Dendritic cell treated with granulocyte-macrophage colony-stimulating factor and Interleukin-4, amounts not matched to agents 40 ng/mL and 50 ng/mL, for 4 days (primary cell): ENCODE measurements around the gene CD164L2.

ENCODE experiments used
- H3K27ac Mint-ChIP-seq: one replicate; pipeline ENCODE4 v1.8.0; 2022; ENCODE audit warnings: mild to moderate bottlenecking, mixed read lengths
- H3K27me3 Mint-ChIP-seq: one replicate; pipeline ENCODE4 v1.8.0; 2022; ENCODE audit warnings: mild to moderate bottlenecking, mixed read lengths
- H3K36me3 Mint-ChIP-seq: one replicate; pipeline ENCODE4 v1.8.0; 2022; ENCODE audit warnings: low read depth, mixed read lengths
- H3K4me1 Mint-ChIP-seq: one replicate; pipeline ENCODE4 v1.8.0; 2022; ENCODE audit warnings: low read depth, mixed read lengths
- H3K4me3 Mint-ChIP-seq: one replicate; pipeline ENCODE4 v1.8.0; 2022; ENCODE audit warnings: mild to moderate bottlenecking, moderate library complexity, mixed read lengths
- H3K9me3 Mint-ChIP-seq: one replicate; pipeline ENCODE4 v1.8.0; 2022; ENCODE audit warnings: mixed read lengths
- intact Hi-C: fragments of 100-400 bp; cut with micrococcal nuclease; formaldehyde crosslinking; loops from one replicate; pipeline ENCODE4 v1.15.0; 2022

The CD164L2 gene

GRCh38 chr1:27400082-27400962, 17.2 kb upstream of the CD164L2 start:
- Mint-ChIP-seq H3K4me3 (no peak overlapping the region), H3K27me3 (peaks cover 2% of the 10 kb centered on the region), H3K4me1 (peaks cover 43% of the 10 kb centered on the region), H3K27ac (no peak overlapping the region), H3K36me3 (peaks cover 16% of the 10 kb centered on the region), H3K9me3 (no peaks in the 10 kb centered on the region)
- intact Hi-C loops: loop anchor here (10.0 kb wide), 1 partner anchor 264 kb away; no protein-coding TSS in a partner anchor

- no peak overlapping the region for H3K27ac Mint-ChIP-seq
- no peaks in the 10 kb centered on the region for H3K9me3 Mint-ChIP-seq
- peaks cover 2% of the 10 kb centered on the region for H3K27me3 Mint-ChIP-seq
- no peak overlapping the region for H3K4me3 Mint-ChIP-seq
- peaks cover 37% of the 10 kb centered on the region for H3K4me1 Mint-ChIP-seq
- intact Hi-C loops: loop anchor here (10.0 kb wide), 1 partner anchor 265 kb away; no protein-coding TSS in a partner anchor
- H3K36me3 Mint-ChIP-seq: peaks cover 10% of the 10 kb centered on the region
These were observed 16.3 kb upstream of the CD164L2 start for GRCh38 chr1:27399251-27400025.

- Mint-ChIP-seq H3K4me3 (no peak overlapping the region), H3K4me1 (peaks cover 30% of the 10 kb centered on the region), H3K9me3 (no peaks in the 10 kb centered on the region), H3K27ac (no peak overlapping the region), H3K36me3 (peaks cover 2% of the 10 kb centered on the region), H3K27me3 (peaks cover 2% of the 10 kb centered on the region)
- intact Hi-C loops: no loop called here
These were observed 15.4 kb upstream of the CD164L2 start for GRCh38 chr1:27398405-27399149.

DNA sequence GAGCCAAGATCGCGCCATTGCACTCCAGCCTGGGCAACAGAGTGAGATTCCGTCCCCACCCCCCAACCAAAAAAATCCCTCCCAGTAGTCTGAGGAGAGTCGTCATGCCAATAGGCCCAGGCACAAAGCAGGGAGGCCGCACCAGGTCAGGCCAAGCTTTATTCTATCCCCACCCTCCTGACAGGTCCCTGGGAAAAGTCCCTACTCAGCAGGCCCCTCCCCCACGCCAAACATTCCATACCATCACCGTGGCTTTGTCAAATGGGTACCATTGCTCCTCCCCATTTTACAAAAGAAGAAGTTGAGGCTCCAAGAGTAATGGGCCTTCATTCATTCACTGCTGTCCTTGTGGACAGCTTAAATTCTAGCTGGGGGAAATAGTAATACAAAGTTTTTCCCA, 14.6 kb upstream of the CD164L2 start:
- peaks cover 9% of the 10 kb centered on the region for H3K27me3 Mint-ChIP-seq
- H3K36me3 Mint-ChIP-seq: no peaks in the 10 kb centered on the region
- intact Hi-C loops: no loop called here
- H3K4me1 Mint-ChIP-seq: peaks cover 22% of the 10 kb centered on the region
- H3K27ac Mint-ChIP-seq: no peak overlapping the region
- no peak overlapping the region for H3K4me3 Mint-ChIP-seq
- H3K9me3 Mint-ChIP-seq: no peaks in the 10 kb centered on the region

- H3K4me1 Mint-ChIP-seq: peaks cover 19% of the 10 kb centered on the region
- H3K27me3 Mint-ChIP-seq: peaks cover 13% of the 10 kb centered on the region
- no peak overlapping the region for H3K27ac Mint-ChIP-seq
- no peaks in the 10 kb centered on the region for H3K36me3 Mint-ChIP-seq
- no peak overlapping the region for H3K4me3 Mint-ChIP-seq
- intact Hi-C loops: no loop called here
- H3K9me3 Mint-ChIP-seq: no peaks in the 10 kb centered on the region
These were observed 14.0 kb upstream of the CD164L2 start for GRCh38 chr1:27397110-27397509.

DNA sequence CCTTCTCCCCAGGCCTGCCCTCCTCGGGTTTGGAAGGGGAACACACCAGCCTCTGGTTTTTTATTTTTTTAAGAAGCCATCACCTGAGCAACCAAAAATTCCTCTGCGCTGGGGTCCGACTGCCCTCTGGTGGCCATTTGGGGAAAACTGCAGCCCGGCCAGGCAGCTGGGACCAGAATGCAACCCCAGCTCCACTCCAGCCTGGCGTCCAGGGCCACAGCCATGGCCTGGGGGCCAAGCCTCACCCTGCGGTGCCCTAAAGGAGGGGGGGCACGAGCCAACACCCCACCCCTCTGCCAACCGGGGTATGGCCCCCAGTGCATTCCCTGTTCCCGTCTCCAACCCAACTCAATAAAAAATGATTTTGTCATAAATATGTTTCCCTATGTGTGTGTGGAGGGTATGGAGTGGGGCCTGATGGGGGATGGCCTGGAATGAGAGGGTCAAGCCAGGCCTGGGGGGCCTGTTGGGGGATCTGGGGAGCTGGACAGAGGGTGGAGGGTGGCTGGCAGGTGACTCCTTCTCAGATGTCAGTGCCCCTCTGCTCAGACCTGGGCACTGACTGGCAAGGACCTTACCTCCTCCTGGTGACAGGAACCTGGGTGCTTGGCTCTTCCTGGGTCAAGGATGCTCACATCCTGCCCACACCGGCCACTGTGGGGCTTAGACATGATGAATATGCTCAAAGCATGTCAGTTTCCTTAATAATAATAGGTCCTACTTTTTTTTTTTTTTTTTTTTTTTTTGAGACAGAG, 12.5 kb upstream of the CD164L2 start:
- Mint-ChIP-seq H3K4me3 (no peak overlapping the region), H3K36me3 (no peaks in the 10 kb centered on the region), H3K27me3 (peaks cover 26% of the 10 kb centered on the region), H3K9me3 (no peaks in the 10 kb centered on the region), H3K4me1 (peaks cover 30% of the 10 kb centered on the region), H3K27ac (no peak overlapping the region)
- intact Hi-C loops: loop anchor here (1.0 kb wide), 1 partner anchor 94 kb away; no protein-coding TSS in a partner anchor

- Mint-ChIP-seq H3K36me3 (no peaks in the 10 kb centered on the region), H3K4me3 (no peak overlapping the region), H3K9me3 (no peaks in the 10 kb centered on the region), H3K27me3 (peaks cover 29% of the 10 kb centered on the region), H3K4me1 (peaks cover 25% of the 10 kb centered on the region), H3K27ac (no peak overlapping the region)
- intact Hi-C loops: loop anchor here (1.0 kb wide), 1 partner anchor 94 kb away; no protein-coding TSS in a partner anchor
These were observed 11.8 kb upstream of the CD164L2 start for GRCh38 chr1:27394925-27395324.

- Mint-ChIP-seq H3K36me3 (no peaks in the 10 kb centered on the region), H3K4me1 (peaks cover 25% of the 10 kb centered on the region), H3K9me3 (no peaks in the 10 kb centered on the region), H3K27ac (no peak overlapping the region), H3K4me3 (no peak overlapping the region), H3K27me3 (peaks cover 35% of the 10 kb centered on the region)
- intact Hi-C loops: no loop called here
These were observed 11.1 kb upstream of the CD164L2 start for GRCh38 chr1:27394282-27394658.

DNA sequence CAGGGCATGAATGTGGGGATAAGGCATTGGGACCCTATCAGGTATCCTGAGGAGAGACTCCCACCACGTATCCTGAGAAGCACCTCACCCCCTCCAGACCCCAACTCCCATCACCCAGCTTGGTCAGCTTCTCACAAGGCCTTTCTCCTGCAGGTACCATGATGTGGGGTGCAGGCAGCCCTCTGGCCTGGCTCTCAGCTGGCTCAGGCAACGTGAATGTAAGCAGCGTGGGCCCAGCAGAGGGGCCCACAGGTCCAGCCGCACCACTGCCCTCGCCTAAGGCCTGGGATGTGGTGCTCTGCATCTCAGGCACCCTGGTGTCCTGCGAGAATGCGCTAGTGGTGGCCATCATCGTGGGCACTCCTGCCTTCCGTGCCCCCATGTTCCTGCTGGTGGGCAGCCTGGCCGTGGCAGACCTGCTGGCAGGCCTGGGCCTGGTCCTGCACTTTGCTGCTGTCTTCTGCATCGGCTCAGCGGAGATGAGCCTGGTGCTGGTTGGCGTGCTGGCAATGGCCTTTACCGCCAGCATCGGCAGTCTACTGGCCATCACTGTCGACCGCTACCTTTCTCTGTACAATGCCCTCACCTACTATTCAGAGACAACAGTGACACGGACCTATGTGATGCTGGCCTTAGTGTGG, 10.6 kb upstream of the CD164L2 start:
- no peak overlapping the region for H3K4me3 Mint-ChIP-seq
- H3K4me1 Mint-ChIP-seq: peaks cover 25% of the 10 kb centered on the region
- peaks cover 35% of the 10 kb centered on the region for H3K27me3 Mint-ChIP-seq
- intact Hi-C loops: no loop called here
- no peak overlapping the region for H3K27ac Mint-ChIP-seq
- H3K36me3 Mint-ChIP-seq: no peaks in the 10 kb centered on the region
- H3K9me3 Mint-ChIP-seq: no peaks in the 10 kb centered on the region

DNA sequence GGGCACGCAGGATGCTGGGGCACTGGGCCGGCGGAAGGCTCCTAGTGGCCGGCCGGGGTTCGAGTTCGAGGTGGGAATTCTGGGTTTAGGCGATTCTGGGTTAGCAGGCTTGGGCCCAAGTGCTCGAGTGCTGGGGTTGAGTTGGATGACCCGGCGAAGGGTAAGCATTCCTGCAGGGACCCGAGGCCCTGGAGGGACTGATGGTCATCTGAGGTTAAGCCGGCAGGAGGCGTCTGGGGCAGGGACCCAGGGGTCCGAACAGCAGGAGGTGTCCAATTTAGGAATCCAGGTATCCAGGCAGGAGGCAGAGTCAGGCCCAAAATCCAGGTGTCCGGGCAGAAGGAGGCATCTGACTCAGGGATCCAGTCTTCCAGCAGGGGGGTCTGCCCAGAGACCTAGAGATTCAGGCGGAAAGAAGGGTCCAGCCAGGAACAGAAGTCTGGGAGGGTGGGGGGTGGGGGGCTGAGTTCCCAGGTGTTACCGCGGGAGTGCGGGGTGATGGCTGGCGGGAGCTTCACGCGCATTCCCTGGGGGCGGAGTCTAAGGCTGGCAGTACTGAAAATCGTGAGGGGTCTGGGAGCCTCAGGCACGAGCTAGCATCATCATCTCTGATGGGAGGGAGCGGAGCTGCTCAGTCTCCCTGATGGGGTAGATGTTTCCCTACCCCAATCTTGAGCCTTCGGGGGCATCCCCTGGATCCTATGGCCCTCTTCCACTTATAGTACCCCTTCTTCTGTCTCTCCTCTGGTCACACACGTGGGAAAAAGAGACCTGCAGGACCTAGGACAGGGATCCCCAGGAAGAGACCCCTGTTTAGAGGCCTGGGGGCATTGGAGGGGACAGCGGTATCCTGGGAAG, 9.9 kb upstream of the CD164L2 start:
- Mint-ChIP-seq H3K27ac (peak overlapping the region; percentile 74), H3K36me3 (no peaks in the 10 kb centered on the region), H3K27me3 (peaks cover 38% of the 10 kb centered on the region), H3K9me3 (no peaks in the 10 kb centered on the region), H3K4me1 (peaks cover 25% of the 10 kb centered on the region), H3K4me3 (peak overlapping the region; percentile 76)
- intact Hi-C loops: loop anchor here (1.0 kb wide), 2 partner anchors 36 to 93 kb away; no protein-coding TSS in a partner anchor

DNA sequence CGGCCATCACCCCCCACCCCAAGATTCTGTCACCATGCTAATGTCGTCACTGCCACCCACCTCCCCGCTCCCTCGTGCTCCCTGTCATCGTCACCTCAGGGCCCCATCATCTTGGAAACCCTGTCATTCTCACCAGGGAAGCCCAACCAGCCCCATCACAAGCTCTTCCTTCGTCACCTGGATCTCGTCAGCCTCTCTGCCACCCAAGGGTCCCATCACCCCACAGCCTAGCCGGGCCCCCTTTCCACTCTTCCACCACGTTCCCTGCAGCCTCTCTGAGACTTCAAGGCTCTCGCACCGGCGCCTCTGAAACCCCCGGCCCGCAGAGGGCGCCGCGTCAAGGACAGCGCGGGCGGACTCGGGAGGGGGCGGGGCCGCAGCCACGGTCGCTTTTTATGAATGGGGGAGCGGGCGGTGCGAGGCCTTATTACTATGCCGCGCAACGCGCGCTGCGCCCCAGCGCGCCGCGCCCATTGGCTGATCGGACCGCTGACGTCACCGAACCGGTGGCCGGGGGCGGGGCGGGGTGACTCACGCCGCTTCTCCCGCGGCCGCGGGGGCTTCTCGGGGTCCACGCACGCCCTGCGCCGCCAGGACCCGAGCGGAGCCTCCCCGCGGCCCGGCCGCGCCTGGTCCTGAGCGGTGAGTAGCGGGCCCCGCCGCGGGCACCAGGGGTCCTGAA, 9.1 kb upstream of the CD164L2 start, which contains the start of gene GPR3:
GPR3 (plus strand) TSS at position 527 of the 682 bp plus-strand sequence. CDS start 1,177 bp downstream, outside the sequence.
- H3K27me3 Mint-ChIP-seq: peaks cover 38% of the 10 kb centered on the region
- no peaks in the 10 kb centered on the region for H3K9me3 Mint-ChIP-seq
- H3K27ac Mint-ChIP-seq: peak within 1 kb of the TSS; percentile 74
- H3K4me1 Mint-ChIP-seq: peaks cover 25% of the 10 kb centered on the region
- no peaks in the 10 kb centered on the region for H3K36me3 Mint-ChIP-seq
- intact Hi-C loops: loop anchor here (1.0 kb wide), 2 partner anchors 35 to 92 kb away; no protein-coding TSS in a partner anchor
- peak within 1 kb of the TSS; percentile 76 for H3K4me3 Mint-ChIP-seq
